Stimulated activated CD4-positive, alpha-beta T cell treated with anti-CD3 and anti-CD28 coated beads, Interleukin-15, amount 100 ng/mL, for 24 hours (primary cell): ENCODE results near the gene SRXN1.

Source experiments
- DNase-seq: peaks from one replicate; pipeline ENCODE4 v3.0.0-alpha.2; 2020

Gene SRXN1

GRCh38 chr20:602111-602970 is 50.7 kb downstream of the SRXN1 start:
- DNase-seq = no peak

GRCh38 chr20:600736-601135 is 52.3 kb downstream of the SRXN1 start:
- DNase-seq = no peak

GRCh38 chr20:600141-600540 is 52.9 kb downstream of the SRXN1 start:
- no peak for DNase-seq

- no peak for DNase-seq
Measured at GRCh38 chr20:598133-598850, 54.7 kb downstream of the SRXN1 start.

- DNase-seq = no peak
Measured at GRCh38 chr20:597560-597959, 55.4 kb downstream of the SRXN1 start.
